ENCODE results near the gene MEGF8.

MEGF8 gene

GRCh38 chr19:42290523-42291434 lies 34.7 kb upstream of the MEGF8 start:
- TF ChIP-seq SPI1 (IDR thresholded peaks at IDR 0.05; ENCODE audit: borderline replicate concordance, low read depth) = no peak
- TF ChIP-seq CTCF (IDR thresholded peaks at IDR 0.05; ENCODE audit: insufficient read depth, low read length) = peak; percentile 30
- no peak for TF ChIP-seq REST (IDR thresholded peaks at IDR 0.05; ENCODE audit: insufficient replicate concordance, low read depth)
- no peak for TF ChIP-seq POLR2AphosphoS5 (IDR thresholded peaks at IDR 0.05; ENCODE audit: low read depth)
- H3K27ac ChIP-seq (replicated peaks) = no peak overlapping the region
- no peak overlapping the region for H3K4me3 ChIP-seq (replicated peaks; ENCODE audit: insufficient read depth, low read length)
- DNase-seq (ENCODE audit: low read depth in 1 of 2, low spot score in 1 of 2) = peak in 1 of 2 experiments; percentile 43
- H3K27me3 ChIP-seq (ENCODE audit: insufficient read depth, poor library complexity, severe bottlenecking) = no peaks in the 10 kb centered on the region

DNA sequence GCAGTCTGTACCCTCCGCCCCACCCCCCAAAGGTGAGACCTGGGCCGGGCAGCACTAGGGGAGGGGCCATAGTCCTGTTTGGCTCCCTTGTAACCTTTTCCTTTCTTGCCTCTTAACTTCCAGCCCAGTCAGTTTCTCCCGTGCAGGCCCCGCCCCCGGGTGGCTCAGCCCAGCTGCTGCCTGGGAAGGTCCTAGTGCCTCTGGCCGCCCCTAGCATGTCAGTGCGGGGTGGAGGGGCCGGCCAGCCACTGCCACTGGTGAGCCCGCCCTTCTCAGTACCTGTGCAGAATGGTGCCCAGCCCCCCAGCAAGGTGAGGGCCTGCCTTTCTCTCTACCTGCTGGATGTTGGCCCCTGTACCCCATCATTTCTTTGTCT lies 34.0 kb upstream of the MEGF8 start:
- Histone ChIP-seq H3K27me3 (ENCODE audit: insufficient read depth, poor library complexity, severe bottlenecking) (no peaks in the 10 kb centered on the region), H3K27ac (replicated peaks) (no peak overlapping the region), H3K4me3 (replicated peaks; ENCODE audit: insufficient read depth, low read length) (no peak overlapping the region)
- DNase-seq (ENCODE audit: low read depth in 1 of 2, low spot score in 1 of 2) = no peak
- TF ChIP-seq POLR2AphosphoS5 (IDR thresholded peaks at IDR 0.05; ENCODE audit: low read depth) (no peak), CTCF (IDR thresholded peaks at IDR 0.05; ENCODE audit: insufficient read depth, low read length) (no peak), GABPA (IDR thresholded peaks at IDR 0.05; ENCODE audit: low read depth) (no peak), REST (IDR thresholded peaks at IDR 0.05; ENCODE audit: insufficient replicate concordance, low read depth) (no peak), SPI1 (IDR thresholded peaks at IDR 0.05; ENCODE audit: borderline replicate concordance, low read depth) (no peak)

DNA sequence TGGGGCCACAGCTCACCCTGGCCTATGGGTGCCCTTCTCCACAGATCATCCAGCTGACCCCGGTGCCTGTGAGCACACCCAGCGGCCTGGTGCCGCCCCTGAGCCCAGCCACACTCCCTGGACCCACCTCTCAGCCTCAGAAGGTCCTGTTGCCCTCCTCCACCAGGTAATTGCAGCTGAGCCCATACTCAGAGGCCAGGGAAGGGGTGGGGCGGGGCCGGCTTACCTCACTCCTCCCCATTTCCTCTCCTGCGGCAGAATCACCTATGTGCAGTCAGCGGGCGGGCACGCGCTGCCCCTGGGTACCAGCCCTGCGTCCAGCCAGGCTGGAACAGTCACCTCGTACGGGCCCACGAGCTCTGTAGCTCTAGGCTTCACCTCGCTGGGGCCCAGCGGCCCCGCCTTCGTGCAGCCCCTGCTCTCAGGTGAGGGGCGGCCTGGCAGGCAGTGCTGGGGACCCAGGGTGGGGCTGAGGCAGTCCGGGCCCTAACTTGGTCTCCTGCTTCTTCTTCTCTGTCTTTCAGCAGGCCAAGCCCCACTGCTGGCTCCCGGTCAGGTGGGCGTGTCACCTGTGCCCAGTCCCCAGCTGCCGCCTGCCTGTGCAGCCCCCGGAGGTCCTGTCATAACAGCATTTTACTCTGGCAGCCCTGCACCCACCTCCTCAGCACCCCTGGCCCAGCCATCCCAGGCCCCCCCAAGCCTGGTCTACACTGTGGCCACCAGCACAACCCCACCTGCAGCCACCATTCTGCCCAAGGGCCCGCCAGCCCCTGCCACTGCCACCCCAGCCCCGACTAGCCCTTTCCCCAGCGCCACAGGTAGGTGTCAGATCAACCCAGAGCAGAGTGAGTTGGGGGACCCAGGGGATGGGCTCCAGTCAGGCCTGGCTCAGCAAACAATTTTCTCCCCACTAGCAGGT lies 33.1 kb upstream of the MEGF8 start:
- no peak overlapping the region for H3K4me3 ChIP-seq (replicated peaks; ENCODE audit: insufficient read depth, low read length)
- no peak overlapping the region for H3K27ac ChIP-seq (replicated peaks)
- no peak for TF ChIP-seq SPI1 (IDR thresholded peaks at IDR 0.05; ENCODE audit: borderline replicate concordance, low read depth)
- TF ChIP-seq POLR2AphosphoS5 (IDR thresholded peaks at IDR 0.05; ENCODE audit: low read depth) = no peak
- no peak for TF ChIP-seq GABPA (IDR thresholded peaks at IDR 0.05; ENCODE audit: low read depth)
- no peak for TF ChIP-seq REST (IDR thresholded peaks at IDR 0.05; ENCODE audit: insufficient replicate concordance, low read depth)
- TF ChIP-seq CTCF (IDR thresholded peaks at IDR 0.05; ENCODE audit: insufficient read depth, low read length) = no peak
- no peaks in the 10 kb centered on the region for H3K27me3 ChIP-seq (ENCODE audit: insufficient read depth, poor library complexity, severe bottlenecking)
- no peak for DNase-seq (ENCODE audit: low read depth in 1 of 2, low spot score in 1 of 2)

All from HL-60 (cell line).